ENCODE results near the gene CTSW.

- no peak for TF ChIP-seq CTCF (IDR thresholded peaks at IDR 0.05; ENCODE audit: low read length)
- no peak for TF ChIP-seq EZH2 (IDR thresholded peaks at IDR 0.05; ENCODE audit: borderline replicate concordance, low read length)
Observed at GRCh38 chr11:65919141-65919572, 39.5 kb downstream of the CTSW start, which contains the start of gene DRAP1.

Data from OCI-LY1 (cell line).